ENCODE measurements around the gene SYDE1. TPM values are rescaled to one million over a fixed set of nuclear protein-coding genes. Genes with fewer than 3 reads are reported as not detected.
"Not testable (repeated sequence)": the region's sequence is repeated elsewhere in the genome, so short reads cannot be mapped to it uniquely, and the experiment has no call there.

Gene SYDE1, protein sequence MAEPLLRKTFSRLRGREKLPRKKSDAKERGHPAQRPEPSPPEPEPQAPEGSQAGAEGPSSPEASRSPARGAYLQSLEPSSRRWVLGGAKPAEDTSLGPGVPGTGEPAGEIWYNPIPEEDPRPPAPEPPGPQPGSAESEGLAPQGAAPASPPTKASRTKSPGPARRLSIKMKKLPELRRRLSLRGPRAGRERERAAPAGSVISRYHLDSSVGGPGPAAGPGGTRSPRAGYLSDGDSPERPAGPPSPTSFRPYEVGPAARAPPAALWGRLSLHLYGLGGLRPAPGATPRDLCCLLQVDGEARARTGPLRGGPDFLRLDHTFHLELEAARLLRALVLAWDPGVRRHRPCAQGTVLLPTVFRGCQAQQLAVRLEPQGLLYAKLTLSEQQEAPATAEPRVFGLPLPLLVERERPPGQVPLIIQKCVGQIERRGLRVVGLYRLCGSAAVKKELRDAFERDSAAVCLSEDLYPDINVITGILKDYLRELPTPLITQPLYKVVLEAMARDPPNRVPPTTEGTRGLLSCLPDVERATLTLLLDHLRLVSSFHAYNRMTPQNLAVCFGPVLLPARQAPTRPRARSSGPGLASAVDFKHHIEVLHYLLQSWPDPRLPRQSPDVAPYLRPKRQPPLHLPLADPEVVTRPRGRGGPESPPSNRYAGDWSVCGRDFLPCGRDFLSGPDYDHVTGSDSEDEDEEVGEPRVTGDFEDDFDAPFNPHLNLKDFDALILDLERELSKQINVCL
- total RNA-seq: 10 to 100 TPM; 11.5 to 17.1 (median 13.1) TPM
- polyA plus RNA-seq: 10 to 100 TPM in 1 of 2 donors, 1 to 10 TPM in 1; 9.4 to 12.9 TPM
- long read RNA-seq, donor 1, partial matches to known transcripts: 3 of 3 reads
- long read RNA-seq, donor 1, other reads (novel, unspliced or antisense): 0 of 3 reads
- long read RNA-seq, donor 2, partial matches to known transcripts: 3 of 7 reads
- long read RNA-seq, donor 2, other reads (novel, unspliced or antisense): 3 of 7 reads
- long read RNA-seq, donor 3, partial matches to known transcripts: 1 of 1 reads
- long read RNA-seq, donor 3, other reads (novel, unspliced or antisense): 0 of 1 reads

DNA sequence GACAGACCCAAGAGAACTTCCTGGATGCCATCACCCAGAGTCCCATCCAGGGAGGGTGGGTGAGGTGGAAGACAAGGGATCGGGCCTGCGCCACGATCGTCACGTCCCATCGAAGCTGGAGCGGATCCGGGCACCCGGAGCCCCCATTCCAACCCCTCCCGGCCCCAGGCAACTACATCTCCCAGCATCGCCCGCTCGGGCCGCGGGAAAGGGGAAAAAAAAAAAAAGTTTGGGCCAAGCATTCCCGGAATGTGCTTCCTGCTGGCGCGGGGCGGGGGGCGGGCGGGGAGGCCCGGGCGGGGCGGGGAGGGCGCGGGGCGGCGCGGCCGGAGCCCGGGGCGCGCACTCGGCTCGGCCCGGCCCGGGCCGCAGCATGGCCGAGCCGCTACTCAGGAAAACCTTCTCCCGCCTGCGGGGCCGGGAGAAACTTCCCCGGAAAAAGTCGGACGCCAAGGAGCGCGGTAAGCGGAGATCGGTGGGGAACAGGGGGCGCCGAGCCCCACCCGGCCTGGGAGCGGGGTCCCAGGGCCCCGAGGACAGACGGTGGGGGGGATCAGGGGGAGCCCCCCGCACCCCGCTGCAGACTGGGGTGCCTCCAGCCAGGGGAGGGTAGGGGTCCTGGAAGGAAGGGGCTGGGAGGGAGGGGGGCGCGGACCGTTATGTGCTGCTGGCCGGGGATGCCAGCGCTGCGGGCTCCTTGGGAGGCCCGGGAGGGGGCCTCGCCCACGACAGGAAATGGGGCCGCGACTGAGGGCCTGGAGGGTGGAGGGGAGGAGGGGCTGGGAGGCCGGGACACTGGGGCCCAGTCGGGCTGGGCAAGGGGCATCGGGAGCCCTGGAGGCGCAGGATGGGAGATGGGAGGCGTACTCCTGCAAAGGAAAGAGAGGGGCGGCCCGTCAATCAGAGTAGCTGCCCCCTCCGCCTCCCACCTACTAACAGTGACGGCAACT lies at the start of gene SYDE1:
TSS of gene SYDE1 (plus strand) at position 341 of the 950 bp plus-strand sequence. CDS start at position 374, 33 bp downstream.
- H3K4me1 ChIP-seq: peaks cover 0 to 21% (median 15%) of the 10 kb centered on the region in 9 donors
- peak; percentile 60 to 89 (median 76) for ATAC-seq
- TF ChIP-seq, protein P1, sequence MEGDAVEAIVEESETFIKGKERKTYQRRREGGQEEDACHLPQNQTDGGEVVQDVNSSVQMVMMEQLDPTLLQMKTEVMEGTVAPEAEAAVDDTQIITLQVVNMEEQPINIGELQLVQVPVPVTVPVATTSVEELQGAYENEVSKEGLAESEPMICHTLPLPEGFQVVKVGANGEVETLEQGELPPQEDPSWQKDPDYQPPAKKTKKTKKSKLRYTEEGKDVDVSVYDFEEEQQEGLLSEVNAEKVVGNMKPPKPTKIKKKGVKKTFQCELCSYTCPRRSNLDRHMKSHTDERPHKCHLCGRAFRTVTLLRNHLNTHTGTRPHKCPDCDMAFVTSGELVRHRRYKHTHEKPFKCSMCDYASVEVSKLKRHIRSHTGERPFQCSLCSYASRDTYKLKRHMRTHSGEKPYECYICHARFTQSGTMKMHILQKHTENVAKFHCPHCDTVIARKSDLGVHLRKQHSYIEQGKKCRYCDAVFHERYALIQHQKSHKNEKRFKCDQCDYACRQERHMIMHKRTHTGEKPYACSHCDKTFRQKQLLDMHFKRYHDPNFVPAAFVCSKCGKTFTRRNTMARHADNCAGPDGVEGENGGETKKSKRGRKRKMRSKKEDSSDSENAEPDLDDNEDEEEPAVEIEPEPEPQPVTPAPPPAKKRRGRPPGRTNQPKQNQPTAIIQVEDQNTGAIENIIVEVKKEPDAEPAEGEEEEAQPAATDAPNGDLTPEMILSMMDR (IDR thresholded peaks at IDR 0.05): no peak
- intact Hi-C loops (cut with DNase I): loop anchor here in 5 of 10 donors (1.0 to 10.0 kb wide), 5 partner anchors 17 to 347 kb away; a partner anchor contains a TSS
- WGBS, 2 donors: 0 to 1% methylated on average over 70 to 78 of the region's 78 CpGs
- peak within 1 kb of the TSS; percentile 74 to 96 (median 90) for H3K4me3 ChIP-seq
- DNase-seq: peak; percentile 68
- H3K36me3 ChIP-seq: peaks cover 0 to 36% (median 31%) of the 10 kb centered on the region in 9 donors
- H3K27ac ChIP-seq: peak within 1 kb of the TSS; percentile 91 to 98 (median 97)
- H3K9me3 ChIP-seq: peaks cover 0 to 29% (median 16%) of the 10 kb centered on the region in 11 donors
- peaks cover 0 to 20% (median 0%) of the 10 kb centered on the region in 7 donors for H3K27me3 ChIP-seq

DNA sequence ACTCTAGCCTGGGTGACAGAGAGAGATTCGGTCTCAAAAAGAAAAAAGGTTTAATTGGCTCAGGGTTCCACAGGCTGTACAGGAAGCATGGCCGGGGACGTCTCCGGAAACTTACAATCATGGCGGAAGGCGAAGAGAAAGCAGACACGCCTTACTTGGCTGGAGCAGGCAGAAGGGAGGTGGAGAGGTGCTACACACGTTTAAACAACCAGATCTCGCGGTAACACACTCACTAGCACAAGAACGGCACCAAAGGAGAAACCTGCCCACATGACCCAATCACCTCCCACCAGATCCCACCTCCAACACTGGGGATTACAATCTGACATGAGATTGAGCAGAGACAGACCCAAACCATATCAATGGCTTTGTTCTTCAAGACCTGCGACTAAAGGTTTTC lies 45.2 kb upstream of the SYDE1 start:
- DNase-seq (no peak), ATAC-seq (no peak)
- TF ChIP-seq, protein P1 (IDR thresholded peaks at IDR 0.05): no peak
- no peaks in the 10 kb centered on the region for H3K36me3 ChIP-seq
- peaks cover 0 to 60% (median 17%) of the 10 kb centered on the region in 7 donors for H3K27me3 ChIP-seq
- intact Hi-C loops (cut with DNase I): no loop called here
- no peaks in the 10 kb centered on the region for H3K9me3 ChIP-seq
- no peaks in the 10 kb centered on the region for H3K4me1 ChIP-seq
- WGBS, 2 donors: 76 to 80% methylated on average over 12 of the region's 12 CpGs
- H3K27ac ChIP-seq: no peak overlapping the region
- H3K4me3 ChIP-seq: no peak overlapping the region

DNA sequence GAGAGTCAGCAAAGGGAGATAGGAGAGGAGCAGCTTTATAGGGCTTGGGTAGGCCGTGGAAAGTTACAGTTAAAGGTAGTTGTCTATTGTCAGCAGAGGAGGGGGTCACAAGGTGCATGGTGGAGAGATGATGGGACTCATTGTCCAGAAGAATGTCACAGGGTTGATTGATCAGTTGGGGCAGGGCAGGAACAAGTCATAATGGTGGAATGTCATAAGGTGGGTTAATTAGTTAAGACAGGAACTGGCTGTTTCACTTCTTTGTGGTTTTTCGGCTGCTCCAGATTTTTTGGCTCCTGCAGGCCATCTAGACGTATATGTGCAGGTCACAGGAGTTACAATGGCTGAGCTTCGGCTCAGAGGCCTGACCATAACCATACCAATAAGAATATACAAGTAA lies 36.8 kb upstream of the SYDE1 start:
- H3K36me3 ChIP-seq; ATAC-seq; H3K27ac ChIP-seq; H3K9me3 ChIP-seq; intact Hi-C loops (cut with DNase I); DNase-seq; H3K4me1 ChIP-seq; H3K4me3 ChIP-seq: not testable (repeated sequence)
- peaks cover 0 to 49% (median 32%) of the 10 kb centered on the region in 7 donors for H3K27me3 ChIP-seq
- WGBS, 2 donors: 61 to 62% methylated on average over 4 of the region's 4 CpGs

DNA sequence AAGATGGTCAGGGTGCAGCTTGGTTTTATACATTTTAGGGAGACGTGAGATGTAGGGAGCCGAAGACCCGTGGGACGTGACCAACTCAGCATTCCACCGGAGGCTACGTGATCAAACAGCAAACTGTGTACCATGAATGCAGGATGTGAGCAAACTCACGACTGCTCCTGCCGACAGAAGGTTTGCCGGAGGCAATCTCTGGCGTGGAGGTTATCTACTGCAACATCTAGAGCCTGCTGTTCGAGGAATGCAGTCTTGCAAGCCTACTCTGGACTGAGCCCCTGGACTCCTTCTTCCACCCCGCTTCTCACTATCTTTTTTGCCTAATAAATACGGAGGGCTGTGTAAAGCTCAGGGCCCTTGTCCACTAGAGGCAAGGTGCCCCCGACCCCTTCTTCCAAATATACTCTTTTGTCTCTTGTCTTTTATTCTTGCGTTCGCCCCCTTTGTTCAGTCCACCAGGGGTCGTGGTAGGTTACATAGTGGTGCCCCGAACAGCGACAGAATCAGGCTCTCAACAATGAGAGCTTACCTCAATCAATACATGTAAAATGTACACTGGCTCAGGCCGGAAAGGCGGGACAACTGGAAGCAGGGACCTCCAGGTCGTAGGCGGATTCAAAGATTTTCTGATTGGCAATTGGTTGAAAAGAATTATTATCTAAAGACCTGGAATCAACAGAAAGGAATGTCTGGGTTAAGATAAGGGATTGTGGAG lies 34.1 kb upstream of the SYDE1 start:
- Histone ChIP-seq H3K4me3 (no peak overlapping the region), H3K9me3 (no peaks in the 10 kb centered on the region), H3K4me1 (no peaks in the 10 kb centered on the region), H3K27me3 (peaks cover 0 to 51% (median 24%) of the 10 kb centered on the region in 7 donors), H3K27ac (no peak overlapping the region), H3K36me3 (no peaks in the 10 kb centered on the region)
- 55 to 60% methylated on average over 23 of the region's 23 CpGs for WGBS, 2 donors
- TF ChIP-seq, protein P1 (IDR thresholded peaks at IDR 0.05): no peak
- intact Hi-C loops (cut with DNase I): no loop called here
- DNase-seq (no peak), ATAC-seq (no peak)
